ENCODE results near the gene C3orf20.

C3orf20 gene

DNA sequence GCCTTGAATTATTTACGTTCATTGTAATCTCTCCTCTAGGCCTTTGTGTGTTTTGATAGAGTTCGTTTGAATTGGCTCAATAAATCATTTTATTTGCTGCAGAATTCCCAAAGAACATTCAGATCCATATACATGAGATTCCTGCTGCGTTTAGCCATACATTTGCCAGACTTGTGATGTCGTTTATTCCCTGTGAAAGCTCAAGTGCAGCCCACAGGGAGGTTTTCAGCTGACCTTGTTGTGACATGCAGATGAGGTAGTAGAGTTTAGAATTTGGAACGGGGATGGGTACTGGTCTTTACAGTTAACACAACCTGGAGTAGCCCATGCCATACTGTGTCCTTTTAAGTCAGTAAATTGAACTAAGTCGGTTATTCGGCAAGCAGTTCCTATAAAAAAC, at the start of gene C3orf20:
Gene C3orf20 (plus strand): TSS at position 301 of the 400 bp plus-strand sequence. CDS start 7,573 bp downstream, outside the sequence.
- DNase-seq (ENCODE audit: low spot score) = no peak

DNA sequence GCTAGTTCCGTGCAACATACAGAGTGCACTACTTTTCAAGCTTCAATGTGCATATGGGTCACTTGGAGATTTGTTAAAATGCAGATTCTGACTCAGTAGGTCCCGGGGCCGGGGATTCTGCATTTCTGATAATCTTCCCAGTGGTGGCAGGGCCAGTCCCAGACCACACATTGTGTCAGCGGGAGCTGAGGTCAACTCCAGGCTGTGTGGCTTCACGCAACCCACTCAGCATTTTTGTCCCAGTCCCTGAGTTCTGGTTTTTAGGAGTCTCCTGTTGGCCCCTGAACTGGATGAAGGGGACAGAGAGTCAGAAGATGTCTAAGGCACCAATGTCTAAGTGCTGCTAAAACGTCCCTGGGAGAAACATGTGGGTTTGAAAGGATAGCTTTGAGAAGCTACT, 49.5 kb upstream of the C3orf20 start:
- DNase-seq (ENCODE audit: low spot score) = no peak

GRCh38 chr3:14627815-14628214, 47.1 kb upstream of the C3orf20 start:
- no peak for DNase-seq (ENCODE audit: low spot score)

- no peak for DNase-seq (ENCODE audit: low spot score)
Observed at GRCh38 chr3:14628406-14628805, 46.5 kb upstream of the C3orf20 start.

DNA sequence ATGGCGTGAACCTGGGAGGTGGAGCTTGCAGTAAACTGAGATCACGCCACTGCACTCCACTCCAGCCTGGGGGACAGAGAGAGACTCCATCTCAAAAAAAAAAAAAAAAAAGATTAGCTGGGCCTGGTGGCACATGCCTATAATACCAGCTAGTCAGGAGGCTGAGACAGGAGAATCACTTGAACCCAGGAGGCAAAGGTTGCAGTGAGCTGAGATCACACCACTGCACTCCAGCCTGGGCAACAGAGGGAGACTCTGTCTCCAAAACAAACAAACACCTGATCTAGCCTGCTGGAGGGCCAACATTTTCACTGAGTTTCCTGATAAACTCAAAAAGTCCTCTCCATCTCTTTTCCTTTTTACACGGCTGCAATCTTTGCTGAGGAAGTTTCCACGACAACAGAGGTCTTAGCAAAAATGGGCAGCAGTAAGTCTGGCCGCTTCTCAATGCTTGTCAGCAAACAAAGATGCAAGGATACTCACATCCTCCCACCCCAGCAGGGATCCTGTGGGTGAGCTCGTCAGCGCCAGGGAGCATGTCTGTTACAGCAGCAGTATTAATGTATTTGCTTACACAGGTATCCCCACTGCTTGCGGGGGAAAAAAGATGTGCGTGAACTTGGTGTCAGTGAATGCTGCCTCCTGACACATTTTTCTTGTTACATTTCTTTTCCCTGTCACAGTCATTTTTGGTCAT, 44.4 kb upstream of the C3orf20 start:
- DNase-seq (ENCODE audit: low spot score) = no peak

DNA sequence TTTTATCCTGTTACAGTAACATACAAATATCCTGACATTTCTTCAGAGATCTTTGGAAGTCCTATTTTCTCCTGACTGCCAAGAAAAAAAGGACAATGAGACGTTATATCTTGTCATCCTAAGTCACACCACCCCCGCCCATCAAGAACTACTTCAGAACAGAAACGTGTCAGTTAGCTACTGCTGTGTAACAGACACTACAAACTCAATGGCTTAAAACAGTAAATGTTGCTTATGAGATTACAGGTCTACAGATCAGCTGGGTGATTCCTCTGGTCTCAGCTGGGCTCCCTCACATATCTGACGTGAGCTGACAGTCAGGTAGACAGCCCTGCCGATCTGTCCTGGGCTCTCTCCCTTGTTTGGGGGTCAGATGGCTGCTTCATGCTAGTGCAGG, 43.8 kb upstream of the C3orf20 start:
- no peak for DNase-seq (ENCODE audit: low spot score)

DNA sequence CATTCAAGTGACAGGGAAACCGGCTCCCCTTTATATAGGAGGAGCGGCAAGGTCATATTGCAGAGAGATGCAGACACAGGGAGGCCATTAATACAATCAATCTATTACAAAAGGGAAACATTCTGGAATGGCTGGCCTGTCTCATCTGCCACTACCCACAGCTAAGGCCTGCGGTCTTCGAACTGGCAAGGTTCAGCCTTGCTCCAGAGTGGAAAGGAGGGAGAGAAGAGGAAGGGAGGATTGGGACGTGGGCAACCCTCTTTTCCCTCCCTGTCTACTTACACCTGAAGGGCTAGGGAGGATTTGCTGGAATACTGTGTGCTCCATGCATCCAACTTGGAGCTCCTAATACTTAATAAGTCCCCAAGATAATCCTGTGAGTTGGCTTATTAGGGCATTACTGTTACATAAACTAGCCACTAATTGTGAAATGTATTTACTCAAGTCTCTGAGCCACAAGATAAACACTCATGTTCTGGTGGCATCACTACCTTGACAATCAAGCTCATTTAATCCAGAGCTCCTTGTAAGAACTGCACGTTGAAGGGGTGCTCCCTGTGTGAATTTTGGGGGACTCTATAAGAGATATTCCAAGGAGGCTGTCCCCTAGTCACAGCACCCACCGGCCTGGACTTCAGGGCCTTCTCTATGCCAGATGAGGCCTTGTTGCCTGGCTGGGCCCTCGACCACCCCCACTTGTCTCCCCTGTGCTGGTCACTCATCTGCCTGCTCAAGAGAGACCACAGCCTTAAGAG, 43.1 kb upstream of the C3orf20 start:
- DNase-seq (ENCODE audit: low spot score) = no peak

- no peak for DNase-seq (ENCODE audit: low spot score)
Observed at GRCh38 chr3:14632442-14632930, 42.5 kb upstream of the C3orf20 start.

GRCh38 chr3:14633417-14633816, 41.5 kb upstream of the C3orf20 start:
- DNase-seq (ENCODE audit: low spot score) = no peak

DNA sequence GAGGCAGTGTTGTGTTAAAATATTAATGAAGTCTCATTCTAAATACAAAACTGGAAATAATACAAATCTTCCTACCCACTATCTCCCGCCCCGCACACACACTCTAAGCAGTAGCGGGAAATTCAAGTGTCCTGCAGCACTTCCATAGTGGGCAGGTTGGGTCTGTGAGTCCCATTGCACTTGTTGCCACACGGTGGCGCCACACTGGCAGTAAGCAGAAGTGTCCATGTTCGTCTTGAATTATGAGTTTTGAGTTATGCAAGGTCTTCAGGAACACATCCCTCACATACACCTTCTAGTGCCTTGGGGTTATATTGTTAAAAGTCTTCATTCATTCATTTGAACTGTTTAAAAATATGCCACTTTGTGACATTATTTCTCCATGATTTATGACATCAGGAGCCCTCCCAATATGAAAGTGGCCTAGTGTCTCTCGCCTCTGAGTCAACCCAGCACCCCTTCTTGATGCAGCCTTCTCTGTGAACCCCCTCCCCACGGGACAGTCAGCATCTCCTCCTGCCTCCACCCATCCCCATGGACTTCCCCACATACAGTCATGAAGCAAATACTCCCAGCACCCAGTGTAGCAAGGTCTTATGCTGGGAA, 41.0 kb upstream of the C3orf20 start:
- peak; percentile 76 for DNase-seq (ENCODE audit: low spot score)

- no peak for DNase-seq (ENCODE audit: low spot score)
Observed at GRCh38 chr3:14634763-14635400, 40.1 kb upstream of the C3orf20 start.

DNA sequence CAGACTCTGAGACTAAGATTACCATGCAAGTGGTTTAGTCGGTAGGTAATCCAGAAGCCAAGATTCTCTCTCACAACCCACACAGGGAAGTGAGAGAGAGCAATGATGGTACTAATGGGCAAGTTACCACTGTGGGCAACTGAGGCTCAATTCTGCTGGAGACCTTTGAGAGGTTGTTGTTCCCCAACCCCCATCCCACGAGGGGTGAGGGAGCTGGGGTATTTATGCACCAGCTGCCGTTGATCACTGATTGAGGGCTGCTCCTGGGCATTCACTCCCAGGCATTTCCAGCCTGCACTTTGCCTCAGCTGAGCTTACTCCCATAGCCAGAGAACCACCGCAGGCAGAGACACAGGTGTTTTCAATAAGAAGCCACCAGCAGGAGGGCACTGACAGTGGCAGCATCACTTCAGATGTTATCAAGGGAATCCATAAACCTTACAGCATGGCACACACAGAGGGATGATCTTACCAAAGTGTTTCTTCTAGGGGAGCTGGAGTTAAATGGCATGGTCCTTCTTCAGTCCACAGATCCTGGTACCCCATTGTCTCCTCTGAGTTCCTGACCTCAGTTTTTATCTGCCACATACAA, 38.3 kb upstream of the C3orf20 start:
- DNase-seq (ENCODE audit: low spot score) = no peak

DNA sequence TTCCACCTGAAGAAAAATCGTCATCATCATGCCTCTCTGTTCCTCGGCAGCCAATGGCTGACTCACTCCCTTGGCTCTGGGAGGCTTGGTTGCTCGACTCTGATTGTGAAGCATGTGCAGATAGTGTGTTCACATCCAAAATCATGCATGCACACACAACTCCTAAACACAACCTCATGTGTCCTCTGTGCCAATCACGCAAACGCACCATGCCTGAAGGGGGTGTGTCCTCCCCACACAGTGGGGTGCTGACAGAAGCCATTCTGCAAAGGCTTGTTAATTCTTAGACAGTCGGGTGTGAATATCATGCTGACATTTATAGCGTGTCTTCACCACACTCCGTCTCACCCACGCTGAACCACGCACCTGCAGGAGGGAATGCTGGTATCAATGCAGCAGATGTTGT, 34.8 kb upstream of the C3orf20 start:
- DNase-seq (ENCODE audit: low spot score) = no peak

DNA sequence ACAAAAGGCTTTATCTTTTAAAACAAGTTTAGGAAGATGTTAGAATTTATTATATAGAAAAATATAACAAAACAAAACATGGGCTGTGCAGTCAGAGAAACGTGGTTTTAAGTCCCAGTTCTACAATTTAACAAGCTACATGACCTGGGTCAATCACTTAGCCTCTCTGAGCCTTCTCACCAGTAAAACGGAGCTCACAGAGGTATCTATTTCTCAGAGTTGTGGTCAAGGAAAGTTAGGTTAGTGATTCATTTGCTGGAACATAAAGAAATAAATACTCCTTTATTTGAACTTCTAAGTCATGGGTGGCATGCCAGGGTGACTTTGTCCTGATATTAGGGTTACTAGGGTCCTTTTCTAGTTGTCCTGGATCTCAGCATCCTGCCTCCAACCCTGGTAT, 34.2 kb upstream of the C3orf20 start:
- no peak for DNase-seq (ENCODE audit: low spot score)

DNA sequence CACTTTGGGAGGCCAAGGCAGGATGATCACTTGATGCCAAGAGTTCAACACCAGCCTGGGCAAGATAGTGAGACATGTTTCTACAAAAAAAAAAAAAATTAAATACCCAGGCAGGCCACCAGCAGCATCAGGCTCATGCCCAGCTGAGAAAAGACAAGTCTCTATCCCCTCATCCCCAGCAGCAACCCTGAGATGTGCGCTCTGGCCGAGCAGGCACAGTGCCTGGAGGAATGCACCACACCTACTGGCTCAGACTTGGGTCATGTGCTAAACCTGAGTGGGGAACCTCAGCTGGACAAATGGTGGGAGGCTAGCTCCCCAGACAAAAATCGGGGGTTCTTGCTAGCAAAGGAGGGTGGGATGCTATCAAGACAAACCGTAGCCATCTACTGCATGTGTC, 33.6 kb upstream of the C3orf20 start:
- DNase-seq (ENCODE audit: low spot score) = no peak

DNA sequence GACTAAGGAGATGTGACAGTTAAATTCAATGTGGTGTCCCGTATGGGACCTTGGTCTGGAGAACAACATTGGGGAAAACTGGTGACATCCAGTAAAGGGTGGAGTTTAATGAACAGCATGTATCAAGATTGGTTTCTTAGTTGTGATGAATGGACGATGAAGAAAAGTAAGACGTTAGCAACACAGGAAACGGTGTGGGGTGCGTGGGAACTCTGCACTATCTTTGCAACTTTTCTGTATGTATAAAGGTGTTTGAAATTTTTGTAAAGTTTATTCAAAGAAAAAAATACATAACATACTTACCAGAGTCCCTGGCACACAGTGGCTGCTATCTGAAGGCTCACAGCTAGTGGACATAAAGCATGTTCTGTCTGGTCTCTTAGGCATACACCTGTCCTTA, 29.5 kb upstream of the C3orf20 start:
- DNase-seq (ENCODE audit: low spot score) = no peak

DNA sequence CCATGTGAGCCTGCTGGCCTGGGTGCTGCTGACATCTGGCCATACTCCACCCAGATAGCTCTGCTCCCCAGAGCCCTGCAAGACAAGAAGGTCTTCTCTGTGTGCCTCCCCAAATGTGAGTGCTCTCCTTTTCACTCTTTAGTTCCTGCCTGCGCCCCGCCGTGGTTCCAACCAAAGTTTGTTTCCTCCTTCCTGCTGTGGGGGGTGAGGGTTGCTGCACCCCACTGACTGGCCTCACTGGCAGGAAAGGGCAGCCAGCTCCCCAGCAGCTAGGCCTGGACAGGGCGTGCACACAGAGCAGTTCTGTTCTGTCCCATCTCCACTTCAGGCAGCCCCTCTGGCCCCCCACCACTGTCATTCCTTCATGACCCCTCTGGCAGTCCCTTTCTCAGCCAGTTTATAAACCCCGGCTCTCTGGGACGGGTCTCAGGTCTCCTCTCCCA, 28.8 kb upstream of the C3orf20 start:
- DNase-seq (ENCODE audit: low spot score) = no peak

DNA sequence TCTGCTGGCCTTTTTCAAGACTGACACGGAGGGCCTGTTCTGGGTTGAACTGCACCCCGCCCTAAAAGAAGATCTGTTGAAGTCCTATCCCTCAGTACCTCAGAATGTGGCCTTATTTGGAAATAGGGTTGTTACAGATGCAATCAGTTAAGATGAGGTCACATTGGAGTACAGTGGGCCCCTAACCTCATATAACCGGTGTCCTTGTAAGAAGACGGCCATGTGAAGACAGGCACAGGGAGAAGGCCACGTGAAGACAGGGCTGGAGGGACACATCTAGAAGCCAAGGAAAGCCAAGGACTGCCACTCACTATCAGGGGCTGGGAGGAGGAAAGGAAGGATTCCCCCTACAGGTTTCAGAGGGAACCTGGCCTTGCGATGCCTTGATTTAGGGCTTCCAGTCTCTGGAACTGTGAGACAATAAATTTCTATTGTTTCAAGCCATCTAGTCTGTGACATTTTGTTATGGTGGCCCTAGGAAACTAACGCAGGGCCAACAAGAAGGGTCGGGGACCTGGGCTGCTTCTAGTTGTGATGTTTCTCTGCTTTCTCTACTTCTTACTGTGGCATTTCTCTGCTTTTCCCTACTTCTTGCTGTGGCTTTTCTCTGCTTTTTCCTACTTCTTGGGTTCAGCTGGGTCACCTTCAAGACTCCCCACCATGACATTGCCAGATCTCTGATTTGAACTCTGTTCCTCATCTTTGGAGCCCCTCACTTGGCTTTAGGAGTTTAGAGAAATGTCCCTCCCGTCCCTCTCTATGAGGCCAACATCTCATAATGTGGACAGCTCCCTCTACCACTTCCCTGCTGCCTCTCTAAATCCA, 28.1 kb upstream of the C3orf20 start:
- no peak for DNase-seq (ENCODE audit: low spot score)

GRCh38 chr3:14647976-14648955, 26.7 kb upstream of the C3orf20 start:
- peak; percentile 58 for DNase-seq (ENCODE audit: low spot score)

GRCh38 chr3:14649466-14649865, 25.5 kb upstream of the C3orf20 start:
- no peak for DNase-seq (ENCODE audit: low spot score)
